GM12875 (cell line): ENCODE data around the gene EHBP1.

Experiments used
- H3K4me3 ChIP-seq: one replicate; pipeline ENCODE4 v1.5.1; 2011; ENCODE audit warnings: low read depth, low read length, control low read depth
- TF ChIP-seq, protein P1 (sequence below): IDR thresholded peaks from 2 replicates; pipeline ENCODE4 v1.5.1; 2011; ENCODE audit warnings: low read depth, mild to moderate bottlenecking, control low read depth, inconsistent platforms, low read length, moderate library complexity, borderline replicate concordance; ENCODE audit not compliant: insufficient read depth

EHBP1 gene

DNA sequence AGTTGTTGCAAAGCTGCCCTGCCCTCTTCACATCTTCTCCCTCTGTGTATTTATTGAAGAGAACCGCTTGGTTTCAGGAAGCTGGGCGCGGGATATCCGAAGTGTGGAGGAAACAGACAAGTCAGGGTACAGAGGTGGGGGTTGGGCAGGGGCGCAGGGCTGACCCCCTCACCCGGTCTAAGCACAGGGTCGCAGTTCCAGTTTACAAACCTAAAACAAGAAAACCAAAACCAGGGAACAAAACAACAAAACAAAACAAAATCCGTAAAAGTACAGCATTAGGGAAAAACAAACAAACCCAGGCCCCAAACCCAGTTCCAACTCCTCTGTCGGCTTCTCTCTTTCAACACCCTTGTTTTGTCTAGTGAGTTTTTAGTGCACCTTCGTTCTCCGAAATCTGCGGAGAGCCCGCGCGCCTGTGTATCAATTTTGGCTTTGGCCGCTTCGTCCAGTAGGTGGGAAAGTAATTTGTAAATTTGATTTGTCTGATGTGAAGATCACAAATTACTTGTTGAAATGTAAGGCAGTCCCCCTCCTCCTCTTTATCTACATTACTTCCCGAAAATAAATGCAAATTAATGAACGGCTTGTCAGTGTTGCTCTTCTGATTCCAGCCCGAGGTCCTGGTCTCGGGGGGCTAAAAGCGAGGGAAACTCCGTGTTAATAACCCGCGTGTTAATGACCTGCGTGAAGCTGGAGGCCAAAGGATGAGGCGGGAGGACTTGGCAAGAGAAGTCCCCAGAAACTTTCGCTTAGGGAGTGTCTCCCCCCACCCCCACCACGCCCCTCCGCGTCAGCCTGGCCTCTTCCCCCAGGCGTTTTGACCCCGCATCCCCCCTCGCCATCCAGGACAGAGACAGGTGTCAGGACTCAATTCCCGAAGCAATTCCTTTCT, 352.0 kb downstream of the EHBP1 start:
- TF ChIP-seq, protein P1, sequence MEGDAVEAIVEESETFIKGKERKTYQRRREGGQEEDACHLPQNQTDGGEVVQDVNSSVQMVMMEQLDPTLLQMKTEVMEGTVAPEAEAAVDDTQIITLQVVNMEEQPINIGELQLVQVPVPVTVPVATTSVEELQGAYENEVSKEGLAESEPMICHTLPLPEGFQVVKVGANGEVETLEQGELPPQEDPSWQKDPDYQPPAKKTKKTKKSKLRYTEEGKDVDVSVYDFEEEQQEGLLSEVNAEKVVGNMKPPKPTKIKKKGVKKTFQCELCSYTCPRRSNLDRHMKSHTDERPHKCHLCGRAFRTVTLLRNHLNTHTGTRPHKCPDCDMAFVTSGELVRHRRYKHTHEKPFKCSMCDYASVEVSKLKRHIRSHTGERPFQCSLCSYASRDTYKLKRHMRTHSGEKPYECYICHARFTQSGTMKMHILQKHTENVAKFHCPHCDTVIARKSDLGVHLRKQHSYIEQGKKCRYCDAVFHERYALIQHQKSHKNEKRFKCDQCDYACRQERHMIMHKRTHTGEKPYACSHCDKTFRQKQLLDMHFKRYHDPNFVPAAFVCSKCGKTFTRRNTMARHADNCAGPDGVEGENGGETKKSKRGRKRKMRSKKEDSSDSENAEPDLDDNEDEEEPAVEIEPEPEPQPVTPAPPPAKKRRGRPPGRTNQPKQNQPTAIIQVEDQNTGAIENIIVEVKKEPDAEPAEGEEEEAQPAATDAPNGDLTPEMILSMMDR = no peak
- H3K4me3 ChIP-seq = no peak overlapping the region

DNA sequence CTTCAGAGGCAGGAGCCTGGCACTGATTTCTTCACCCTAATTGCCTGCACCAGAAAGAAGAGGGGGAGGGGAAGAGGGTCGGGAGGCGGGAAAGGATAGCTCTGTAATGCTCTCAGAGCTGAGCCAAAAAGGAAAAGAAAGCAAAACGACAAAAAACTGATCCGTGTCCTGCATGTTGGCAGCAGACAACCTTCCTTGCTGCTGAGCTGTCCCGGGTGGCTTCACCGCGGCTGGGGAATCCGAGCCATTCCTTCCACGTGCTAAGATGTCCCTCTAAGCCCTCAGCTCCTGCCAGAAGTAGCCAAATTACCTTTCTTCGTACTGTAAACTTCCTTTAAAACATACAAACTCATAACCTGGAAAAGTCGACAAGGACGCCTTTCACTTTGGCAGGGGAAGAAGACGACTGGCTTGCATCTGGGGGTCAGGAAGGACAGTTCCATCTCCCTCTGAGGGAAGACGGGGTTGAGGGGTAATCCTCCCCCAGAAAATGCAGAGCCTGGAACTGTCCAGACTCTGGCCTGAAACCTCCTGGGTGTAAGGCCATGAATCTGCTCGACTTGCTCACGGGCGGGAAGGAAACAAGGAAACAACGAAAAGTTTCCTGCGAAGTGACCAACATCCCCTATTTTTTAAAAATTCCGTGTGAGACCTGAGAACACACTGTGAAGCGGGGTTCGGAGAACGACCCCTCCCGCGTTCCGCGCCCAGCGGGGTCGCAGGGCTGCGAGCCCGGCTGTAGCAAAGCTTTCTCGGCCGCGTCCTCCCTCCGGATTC, 352.8 kb downstream of the EHBP1 start:
- TF ChIP-seq, protein P1 = no peak
- H3K4me3 ChIP-seq = no peak overlapping the region

DNA sequence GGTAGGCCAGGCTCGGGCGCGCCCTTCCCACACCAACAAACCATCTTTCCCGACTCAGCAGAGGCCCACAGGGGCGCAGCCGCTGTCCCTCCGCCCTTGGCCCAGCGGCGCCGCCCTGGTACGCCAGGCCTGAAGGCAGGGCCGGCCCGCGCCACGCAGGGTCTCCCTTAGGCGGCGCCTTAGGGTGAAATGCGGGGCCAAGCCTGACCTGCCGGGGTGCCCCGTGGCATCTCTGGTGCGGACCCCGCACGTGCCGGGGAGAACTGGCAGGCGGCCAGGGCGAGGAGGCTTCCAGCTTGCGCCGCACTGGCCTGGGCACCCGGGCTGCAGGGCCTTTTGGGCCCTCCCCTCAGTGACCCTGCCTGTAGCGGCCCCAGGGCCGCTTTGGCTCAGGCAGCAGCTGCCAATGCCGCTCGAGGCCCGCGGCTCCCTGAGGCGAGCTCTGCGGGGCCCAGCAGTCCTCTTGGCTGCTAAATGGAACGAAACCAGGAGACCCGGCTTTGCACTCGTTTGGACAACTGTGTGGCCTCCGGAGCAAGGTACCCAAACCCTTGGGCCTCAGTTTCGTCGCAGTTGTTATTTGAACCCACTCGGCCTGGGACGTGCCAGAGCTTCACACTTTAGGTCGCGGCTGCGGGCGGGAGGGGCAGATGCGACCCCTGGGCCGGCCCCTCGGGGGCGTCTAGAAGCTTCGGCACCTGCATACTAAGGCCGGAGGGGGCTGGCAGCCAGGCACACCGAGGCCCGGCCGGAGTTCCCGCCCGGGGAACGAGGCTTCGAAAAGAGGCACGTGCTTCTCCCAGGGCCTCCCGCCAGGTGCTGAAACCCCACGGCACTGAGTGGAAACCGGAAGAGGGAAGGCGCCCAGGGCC, 353.6 kb downstream of the EHBP1 start:
- H3K4me3 ChIP-seq = no peak overlapping the region
- TF ChIP-seq, protein P1 = no peak

DNA sequence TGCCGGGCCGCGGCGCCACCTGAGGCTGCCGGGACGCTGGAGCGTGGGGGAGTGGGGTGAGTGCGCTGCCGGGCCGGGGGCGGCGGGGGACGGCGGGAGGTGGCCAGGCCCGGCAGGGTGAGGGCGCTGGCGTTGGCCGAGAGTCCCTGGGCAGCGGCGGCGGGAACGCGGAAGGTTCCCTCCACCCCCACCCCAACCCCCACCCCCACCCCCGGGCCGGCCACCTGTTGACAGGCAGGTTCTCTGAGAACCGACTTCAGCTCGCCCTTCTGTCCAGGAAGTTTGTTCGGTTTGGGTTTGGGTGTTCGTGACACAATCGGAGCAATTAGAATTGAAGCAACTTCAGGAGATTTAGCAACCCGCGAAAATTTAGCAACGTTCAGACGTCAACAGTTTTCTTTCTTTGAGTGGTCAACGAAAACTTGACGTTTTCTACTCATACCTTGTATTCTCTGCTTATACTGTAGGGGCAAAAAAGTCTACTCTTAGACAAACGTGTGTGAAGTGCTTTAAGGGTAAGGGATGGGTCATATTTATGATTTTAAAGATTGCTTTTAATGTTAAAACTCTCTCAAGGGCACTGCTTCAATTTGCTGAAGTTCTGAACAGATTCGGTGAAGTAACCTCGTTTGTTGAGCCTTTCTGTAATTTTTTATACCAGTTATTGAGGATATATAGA, 354.4 kb downstream of the EHBP1 start:
- H3K4me3 ChIP-seq = no peak overlapping the region
- TF ChIP-seq, protein P1 = no peak

DNA sequence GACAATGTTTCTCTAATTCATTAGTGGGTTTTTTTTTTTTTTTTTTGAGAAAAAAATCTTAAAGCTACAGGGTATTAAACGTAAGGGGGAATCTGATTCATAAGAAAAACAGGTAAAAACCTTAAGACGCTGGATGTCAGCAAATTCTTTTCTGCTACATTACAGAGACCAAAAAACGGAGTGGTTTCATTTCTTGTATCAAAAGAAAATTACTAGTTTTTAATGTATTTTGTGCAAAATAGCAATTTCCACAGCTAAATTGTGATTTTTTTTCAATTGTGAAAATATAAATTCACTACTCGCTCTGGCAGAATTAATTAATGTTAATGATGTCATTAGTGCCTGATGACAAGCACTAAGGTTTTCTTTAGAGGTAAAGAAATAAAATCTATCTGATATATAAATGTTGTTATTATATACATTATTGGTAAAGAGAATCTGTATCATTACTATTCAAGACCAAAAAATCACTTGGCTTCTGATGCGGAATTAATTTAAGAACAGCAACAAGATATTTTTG, 355.0 kb downstream of the EHBP1 start:
- H3K4me3 ChIP-seq = no peak overlapping the region

More for the DNA sequence above, 355.0 kb downstream of the EHBP1 start:
- TF ChIP-seq, protein P1 = no peak
